Measurements from ENCODE around the gene DPEP1. TPM values are rescaled to one million over a fixed set of nuclear protein-coding genes. Genes with fewer than 3 reads are reported as not detected.

Gene DPEP1
- total RNA-seq, 4 donors from 2014 or later = 1.1 TPM; not detected in 3

- TF ChIP-seq CTCF (IDR thresholded peaks at IDR 0.05) = no peak
- no peak for DNase-seq (ENCODE audit: low spot score)
- ATAC-seq (ENCODE audit: low FRiP score) = no peak
Measured at GRCh38 chr16:89642574-89642973, 29.1 kb downstream of the DPEP1 start.

GRCh38 chr16:89643769-89644300, 30.4 kb downstream of the DPEP1 start:
- no peak for TF ChIP-seq CTCF (IDR thresholded peaks at IDR 0.05)
- no peak for DNase-seq (ENCODE audit: low spot score)
- ATAC-seq (ENCODE audit: low FRiP score) = no peak

- ATAC-seq (ENCODE audit: low FRiP score) (no peak), DNase-seq (ENCODE audit: low spot score) (no peak)
Measured at GRCh38 chr16:89645122-89645521, 31.7 kb downstream of the DPEP1 start.

GRCh38 chr16:89646270-89646669, 32.8 kb downstream of the DPEP1 start:
- no peak for ATAC-seq (ENCODE audit: low FRiP score)
- no peak for TF ChIP-seq CTCF (IDR thresholded peaks at IDR 0.05)
- DNase-seq (ENCODE audit: low spot score) = no peak

More at GRCh38 chr16:89645122-89645521, 31.7 kb downstream of the DPEP1 start:
- TF ChIP-seq CTCF (IDR thresholded peaks at IDR 0.05) = no peak

- ATAC-seq (ENCODE audit: low FRiP score) (no peak), DNase-seq (ENCODE audit: low spot score) (no peak)
- TF ChIP-seq CTCF (IDR thresholded peaks at IDR 0.05) = no peak
Measured at GRCh38 chr16:89646906-89647305, 33.5 kb downstream of the DPEP1 start.

GRCh38 chr16:89651584-89651983, 38.1 kb downstream of the DPEP1 start:
- no peak for ATAC-seq (ENCODE audit: low FRiP score)

More at GRCh38 chr16:89651584-89651983, 38.1 kb downstream of the DPEP1 start:
- no peak for DNase-seq (ENCODE audit: low spot score)
- no peak for TF ChIP-seq CTCF (IDR thresholded peaks at IDR 0.05)
